Uterus (tissue), 2 donors: ENCODE measurements around the gene FILIP1L.

Source experiments
- CTCF ChIP-seq, 4 experiments: fragments of 200-600 bp in 2 of 4; fragments of 450-650 bp in 2 of 4; sonication (generic) in 2 of 4; IDR thresholded peaks; one replicate each; pipeline ENCODE4 v1.5.1; 2016 to 2019; ENCODE audit warnings: antibody characterized with exemption in 4 of 4, mild to moderate bottlenecking in 2 of 4, moderate library complexity in 1 of 4
- POLR2A ChIP-seq, 2 donors: fragments of 450-650 bp; IDR thresholded peaks; one replicate each; pipeline ENCODE4 v1.6.1; 2016; ENCODE audit warnings: antibody characterized with exemption in 2 of 2, mild to moderate bottlenecking in 1 of 2, moderate library complexity in 1 of 2

GRCh38 chr3:100075196-100075595 lies 39.1 kb downstream of the FILIP1L start:
- no peak for TF ChIP-seq CTCF (IDR thresholded peaks at IDR 0.05)
- no peak for TF ChIP-seq POLR2A (IDR thresholded peaks at IDR 0.05)
